ENCODE results near the gene PACSIN1.

PACSIN1 gene

DNA sequence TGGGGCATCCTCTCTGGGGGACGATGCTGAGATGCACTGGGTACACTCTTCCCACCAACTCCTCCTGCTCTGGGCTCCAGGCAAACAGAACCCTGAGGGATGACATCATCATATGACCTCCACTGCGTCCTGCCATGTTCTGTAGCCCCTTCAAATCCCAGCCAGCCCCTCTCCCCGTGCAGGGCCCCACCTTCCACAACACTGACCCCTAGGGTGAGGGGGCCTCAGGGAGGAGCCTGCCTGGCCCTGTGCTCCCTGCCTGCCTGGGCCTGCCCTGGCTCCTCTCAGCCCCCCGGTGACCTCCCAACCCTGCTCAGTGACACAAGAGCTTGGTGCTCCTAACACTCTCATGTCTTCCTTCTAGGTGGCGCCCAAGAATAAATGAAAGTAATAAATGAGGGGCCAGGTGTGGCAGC, 99.9 kb downstream of the PACSIN1 start:
- DNase-seq: no peak

DNA sequence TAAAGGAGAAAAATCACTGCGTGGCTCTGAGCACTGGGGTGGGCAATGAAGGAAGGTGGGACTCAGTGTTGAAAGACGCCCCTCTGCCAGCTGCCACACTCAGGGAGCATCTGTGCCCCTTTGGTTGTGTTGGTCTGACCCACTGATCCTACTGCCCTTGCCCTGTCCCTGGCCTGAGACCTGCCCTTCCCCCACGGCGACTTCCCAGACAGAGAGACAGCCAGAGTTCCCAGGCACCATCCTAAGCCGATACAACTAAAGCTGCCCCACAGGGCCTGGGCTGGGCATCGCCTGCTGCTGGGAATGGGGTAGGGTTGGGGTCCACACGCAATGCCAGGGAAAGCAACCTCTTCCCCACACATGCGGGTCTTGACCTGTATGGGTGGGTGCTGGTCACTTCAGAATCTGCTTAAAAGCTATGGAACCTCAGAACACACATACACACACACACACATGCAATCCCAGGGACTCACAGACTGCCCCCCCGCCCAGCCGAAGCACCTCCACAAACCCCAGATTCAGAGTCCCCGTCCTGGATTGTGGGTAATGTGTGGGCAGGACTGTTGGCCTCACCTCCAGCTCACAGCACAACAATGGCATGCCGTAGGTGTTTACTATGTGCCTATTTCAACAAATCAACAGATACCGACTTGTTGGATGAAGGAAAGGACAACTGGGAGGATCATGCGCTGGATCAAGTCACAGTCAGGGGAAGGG, 101.1 kb downstream of the PACSIN1 start:
- DNase-seq: no peak

DNA sequence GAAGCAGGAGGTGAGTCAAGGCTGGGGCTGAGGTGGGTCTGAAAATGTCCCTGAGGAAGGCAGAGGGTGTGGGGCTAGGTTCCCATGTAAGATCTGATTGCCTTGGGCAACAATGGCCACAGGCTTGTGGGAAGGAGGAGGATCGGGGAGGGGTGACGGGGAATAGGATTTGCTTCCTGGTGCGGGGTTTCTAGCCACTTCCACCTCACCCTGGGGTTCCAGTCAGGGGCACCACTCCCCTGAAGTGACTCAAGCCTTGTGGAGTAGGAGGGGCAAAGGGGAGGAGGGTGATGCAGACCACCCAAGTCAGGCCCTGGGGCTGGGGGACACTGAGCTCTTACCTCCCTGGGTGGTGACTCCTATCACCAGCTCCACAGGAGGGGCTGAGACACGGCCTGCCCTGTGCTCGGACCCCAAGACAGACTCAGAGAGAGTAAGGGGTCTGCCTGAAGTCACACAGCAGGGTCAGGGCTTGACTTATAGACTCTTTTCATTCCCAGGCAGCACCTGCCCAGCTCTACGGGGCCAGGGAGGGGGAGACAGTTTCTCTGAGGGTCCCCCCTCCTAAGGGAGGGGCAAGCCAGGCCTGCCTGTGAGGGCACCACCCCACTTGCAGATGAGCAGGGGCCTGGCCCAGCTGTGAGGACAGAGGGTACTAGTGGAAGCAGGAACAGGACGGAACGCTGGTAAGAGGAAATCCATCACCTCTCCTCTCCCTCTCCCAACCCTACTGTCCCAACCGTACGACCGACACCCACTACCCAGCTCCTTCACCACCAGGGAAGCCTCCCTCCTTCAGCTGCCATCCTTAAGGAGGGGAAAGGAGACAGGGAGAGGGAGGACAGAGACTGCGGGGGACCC, 102.7 kb downstream of the PACSIN1 start:
- no peak for DNase-seq

DNA sequence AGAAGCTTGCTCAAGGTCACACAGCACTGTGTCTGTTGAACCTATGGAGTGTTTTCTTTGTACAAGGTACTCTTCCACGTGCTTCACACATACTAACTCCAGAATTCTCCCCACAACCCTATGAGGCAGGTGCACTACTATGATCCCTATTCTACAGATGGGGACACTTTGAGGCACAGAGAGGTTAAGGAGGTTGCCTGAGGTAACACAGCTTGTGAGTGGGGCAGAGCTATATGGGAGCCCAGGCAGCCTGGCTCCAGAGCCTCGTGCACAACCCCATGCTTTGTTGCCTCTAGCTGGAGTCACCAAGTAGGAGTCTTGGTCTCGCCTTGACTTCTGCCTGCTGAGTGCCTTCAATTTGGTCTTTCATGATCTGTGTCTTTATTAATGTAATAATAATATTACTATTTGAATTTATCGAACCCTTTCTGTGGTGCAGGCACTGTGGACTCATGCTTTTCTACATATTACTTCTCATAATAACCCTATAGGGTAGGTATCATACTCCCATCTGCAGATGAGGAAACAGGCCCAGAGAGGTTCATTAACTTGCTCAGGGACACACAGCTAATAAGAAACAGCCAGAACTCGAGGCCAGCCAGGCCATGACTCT, 103.6 kb downstream of the PACSIN1 start:
- DNase-seq: no peak

GRCh38 chr6:34570066-34570833, 104.4 kb downstream of the PACSIN1 start:
- DNase-seq: no peak

- no peak for DNase-seq
Measured at GRCh38 chr6:34571388-34571787, 105.5 kb downstream of the PACSIN1 start.

- no peak for DNase-seq
Measured at GRCh38 chr6:34572021-34572420, 106.1 kb downstream of the PACSIN1 start.

GRCh38 chr6:34572585-34572984, 106.7 kb downstream of the PACSIN1 start:
- no peak for DNase-seq

DNA sequence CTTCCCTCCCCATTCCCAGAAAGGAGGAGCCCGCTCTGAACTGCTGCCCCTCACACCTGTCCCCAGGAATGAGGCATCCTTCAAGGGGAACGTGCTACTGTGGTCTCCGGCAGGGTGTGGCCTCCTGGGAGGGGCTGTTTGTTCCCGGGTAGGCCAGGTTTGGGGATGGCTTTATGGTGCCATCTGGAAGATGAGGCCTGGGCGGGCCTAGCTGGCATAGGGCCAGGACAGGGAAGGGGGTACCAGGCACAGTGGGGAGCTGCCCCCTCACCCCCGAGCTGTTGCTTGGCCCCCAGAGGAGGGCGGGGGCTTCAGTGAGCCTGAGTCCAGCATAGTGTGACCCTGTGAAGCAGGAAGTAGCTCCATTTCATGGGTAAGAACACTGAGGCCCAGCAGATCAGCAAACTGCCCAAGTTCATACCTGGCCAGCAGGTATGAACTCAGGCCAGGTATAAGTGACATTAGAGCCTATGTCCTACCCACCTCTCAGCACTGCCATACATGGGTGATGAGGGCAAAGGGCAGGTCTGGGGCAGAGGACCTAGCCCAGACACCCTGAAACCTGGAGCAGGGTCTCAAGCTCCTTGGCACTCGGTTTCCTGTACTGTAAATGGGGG, 107.8 kb downstream of the PACSIN1 start:
- no peak for DNase-seq

DNA sequence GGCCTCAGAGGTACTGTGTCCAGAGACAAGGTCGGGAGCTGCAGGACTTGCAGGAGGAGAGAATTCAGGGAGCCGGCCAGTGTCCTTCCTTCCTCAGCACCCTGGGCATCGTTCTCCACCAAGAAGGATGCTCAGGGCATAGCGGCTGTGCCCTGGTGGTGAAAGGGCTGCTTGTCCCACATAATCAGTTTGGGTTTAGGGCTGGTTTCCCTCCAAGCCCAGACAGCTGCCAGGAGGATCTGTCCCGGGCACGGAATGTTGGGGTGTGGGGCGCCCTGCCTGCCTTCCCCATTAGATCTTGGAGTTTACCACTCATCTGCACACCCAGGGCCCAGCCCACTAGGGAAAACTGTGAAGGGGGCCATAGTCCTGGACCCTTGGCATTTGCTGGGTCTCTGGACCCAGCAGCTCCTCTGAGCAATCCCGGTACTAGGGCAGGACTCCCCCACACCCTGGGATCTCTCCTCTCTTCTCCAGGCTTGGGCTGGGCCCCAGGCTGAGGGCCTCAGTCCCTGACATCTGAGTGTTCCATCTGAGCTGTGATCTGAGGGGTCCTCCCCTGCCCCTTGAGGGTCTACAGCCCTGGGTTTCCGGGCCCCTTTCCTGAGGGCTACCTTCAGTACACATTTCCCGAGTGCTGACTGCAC, 108.9 kb downstream of the PACSIN1 start:
- DNase-seq: no peak

- no peak for DNase-seq
Measured at GRCh38 chr6:34575326-34575725, 109.5 kb downstream of the PACSIN1 start.

DNA sequence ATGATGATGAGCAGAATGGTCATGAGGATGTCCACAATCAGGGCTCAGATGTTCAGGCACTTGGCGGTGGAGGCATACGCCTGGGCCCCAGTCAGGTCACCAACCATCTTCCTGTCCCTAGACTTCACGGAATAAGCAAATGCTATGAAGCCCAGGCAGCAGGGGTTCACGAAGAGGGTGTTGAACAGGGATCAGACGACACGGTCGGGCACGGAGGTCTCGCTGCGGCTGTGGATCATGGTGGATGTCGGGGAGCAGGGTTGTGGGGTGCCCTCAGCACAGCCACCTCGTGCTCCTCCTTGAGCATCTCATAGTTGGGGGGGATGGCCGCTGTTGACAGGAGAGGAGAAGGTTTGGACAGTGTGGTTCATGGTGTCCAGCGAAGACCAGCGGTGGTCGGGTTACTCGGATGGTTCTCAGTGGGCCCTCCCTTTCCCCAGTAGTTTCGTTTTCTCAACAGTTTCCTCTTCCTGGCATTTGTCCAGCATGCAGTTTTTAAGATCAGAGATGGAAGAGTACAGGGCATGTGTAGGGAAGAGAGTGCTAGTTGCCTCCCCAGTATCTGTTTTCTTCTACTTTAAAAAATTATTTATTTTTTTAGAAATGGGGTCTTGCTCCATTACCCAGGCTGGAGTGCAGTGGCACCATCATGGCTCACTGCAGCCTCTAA, 110.5 kb downstream of the PACSIN1 start:
- DNase-seq: no peak

DNA sequence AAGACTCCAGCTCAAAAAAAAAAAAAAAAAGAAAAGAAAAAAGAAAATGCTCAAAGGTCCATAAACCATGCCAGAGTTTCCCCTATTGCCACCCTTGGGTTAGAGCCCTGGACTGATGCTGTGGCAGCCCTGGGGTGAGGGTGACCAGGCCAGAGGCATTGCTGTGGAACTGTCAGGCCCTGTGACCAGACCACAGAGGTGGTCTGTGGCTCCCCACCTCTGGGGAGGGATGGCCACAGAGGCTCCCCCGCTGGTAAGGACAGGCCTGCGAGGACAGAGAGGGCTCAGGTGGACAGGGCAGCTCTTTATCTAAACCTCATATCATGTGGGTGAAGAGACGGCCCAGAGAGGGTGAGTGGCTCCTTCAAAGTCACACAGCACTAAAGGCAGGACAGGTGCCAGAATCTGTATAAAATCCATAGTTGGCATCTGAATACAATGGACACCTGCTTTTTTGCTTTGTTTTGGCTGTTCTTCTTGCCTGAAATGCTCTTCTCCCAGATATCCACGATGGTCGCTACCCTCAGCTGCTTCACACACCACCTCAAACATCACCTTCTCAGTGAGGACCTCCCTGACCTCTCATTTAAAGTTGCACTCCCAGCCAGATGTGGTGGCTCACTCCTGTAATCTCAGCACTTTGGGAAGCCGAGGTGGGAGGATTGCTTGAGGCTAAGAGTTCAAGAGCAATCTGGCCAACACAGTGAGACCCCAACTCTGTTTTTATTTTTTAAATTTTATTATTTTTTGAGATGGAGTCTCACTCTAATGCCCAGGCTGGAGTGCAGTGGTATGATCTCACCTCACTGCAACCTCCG, 112.8 kb downstream of the PACSIN1 start:
- no peak for DNase-seq

GRCh38 chr6:34580707-34581560, 115.1 kb downstream of the PACSIN1 start:
- DNase-seq: no peak

DNA sequence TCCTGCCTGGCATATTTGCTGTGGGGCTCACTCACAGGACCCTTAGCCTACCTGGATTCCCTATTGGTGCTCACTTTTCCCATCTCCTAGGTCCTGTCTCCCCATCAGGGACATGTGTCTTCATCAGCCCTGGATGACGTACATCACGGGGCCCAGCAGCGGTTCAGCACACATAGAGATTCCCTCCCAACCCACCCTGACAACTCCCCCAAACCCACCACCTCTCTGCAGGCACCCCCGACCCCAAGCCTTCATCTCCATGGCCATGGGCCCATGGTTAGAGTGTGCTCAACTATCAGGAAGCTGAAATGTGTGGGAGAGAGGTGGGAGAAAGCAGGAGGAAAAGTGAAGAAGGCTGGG, 115.7 kb downstream of the PACSIN1 start:
- DNase-seq: no peak

GRCh38 chr6:34583461-34583860, 117.6 kb downstream of the PACSIN1 start:
- DNase-seq: no peak

GRCh38 chr6:34583861-34584604, 118.2 kb downstream of the PACSIN1 start:
- no peak for DNase-seq

DNA sequence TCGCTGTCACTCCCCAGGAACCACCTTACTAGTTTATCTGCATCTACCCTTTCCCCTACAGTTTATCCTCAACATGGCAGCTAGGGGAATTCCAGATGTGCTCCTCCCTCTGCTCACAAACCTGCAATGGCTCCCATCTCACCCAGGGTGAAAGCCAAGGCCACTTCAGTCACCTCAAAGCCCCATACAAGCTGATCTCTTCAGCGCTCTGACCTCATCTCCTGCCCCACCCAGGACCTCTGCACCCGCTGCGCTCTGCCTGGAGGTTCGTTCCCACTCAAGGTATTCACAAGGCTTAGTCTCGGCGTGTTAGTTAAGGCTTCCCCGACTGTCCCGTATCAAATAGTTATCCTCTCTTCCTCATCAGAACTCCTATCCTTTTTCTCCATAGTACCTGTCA, 118.8 kb downstream of the PACSIN1 start:
- no peak for DNase-seq

Data from NCI-H226 (cell line).